GM21576 (cell line): ENCODE data around the gene ITGAV.

Source experiments
- ATAC-seq: cut with Tn5 transposase; IDR thresholded peaks from one replicate; pipeline ENCODE4 v1.9.1; 2021; ENCODE audit warnings: mild to moderate bottlenecking, moderate library complexity; ENCODE audit not compliant: unreplicated experiment

Gene ITGAV

GRCh38 chr2:186659383-186659782 lies 69.5 kb downstream of the ITGAV start:
- ATAC-seq, result no peak

GRCh38 chr2:186664385-186665043 lies 74.7 kb downstream of the ITGAV start:
- ATAC-seq, result no peak

- ATAC-seq, result no peak
Observed at GRCh38 chr2:186669146-186669545, 79.3 kb downstream of the ITGAV start.

- no peak for ATAC-seq
Observed at GRCh38 chr2:186670831-186671230, 81.0 kb downstream of the ITGAV start.

- ATAC-seq, result no peak
Observed at GRCh38 chr2:186675380-186675779, 85.5 kb downstream of the ITGAV start.

- ATAC-seq, result no peak
Observed at GRCh38 chr2:186683341-186683740, 93.5 kb downstream of the ITGAV start.

- no peak for ATAC-seq
Observed at GRCh38 chr2:186687807-186688211, 98.0 kb downstream of the ITGAV start.

- ATAC-seq, result no peak
Observed at GRCh38 chr2:186688813-186689212, 99.0 kb downstream of the ITGAV start.

GRCh38 chr2:186690786-186691185 lies 100.9 kb downstream of the ITGAV start:
- no peak for ATAC-seq

GRCh38 chr2:186691231-186691630 lies 101.4 kb downstream of the ITGAV start:
- no peak for ATAC-seq

- no peak for ATAC-seq
Observed at GRCh38 chr2:186691900-186692299, 102.0 kb downstream of the ITGAV start.

GRCh38 chr2:186693446-186693832 lies 103.6 kb downstream of the ITGAV start:
- ATAC-seq, result no peak

GRCh38 chr2:186695081-186695756 lies 105.4 kb downstream of the ITGAV start:
- no peak for ATAC-seq

GRCh38 chr2:186696290-186696689 lies 106.4 kb downstream of the ITGAV start:
- ATAC-seq, result no peak

GRCh38 chr2:186696804-186697203 lies 106.9 kb downstream of the ITGAV start:
- no peak for ATAC-seq

GRCh38 chr2:186697536-186697935 lies 107.7 kb downstream of the ITGAV start:
- no peak for ATAC-seq

GRCh38 chr2:186699742-186700141 lies 109.9 kb downstream of the ITGAV start:
- ATAC-seq, result no peak

GRCh38 chr2:186702006-186702405 lies 112.2 kb downstream of the ITGAV start:
- ATAC-seq, result no peak

- no peak for ATAC-seq
Observed at GRCh38 chr2:186702501-186702900, 112.6 kb downstream of the ITGAV start.

GRCh38 chr2:186704897-186705296 lies 115.0 kb downstream of the ITGAV start:
- no peak for ATAC-seq

- ATAC-seq, result no peak
Observed at GRCh38 chr2:186709529-186710450, 119.9 kb downstream of the ITGAV start.

GRCh38 chr2:186713691-186714090 lies 123.8 kb downstream of the ITGAV start:
- no peak for ATAC-seq
